ENCODE measurements around the gene COLEC12.

- TF ChIP-seq POLR2A (IDR thresholded peaks at IDR 0.05; ENCODE audit: borderline replicate concordance, extremely low read depth, insufficient read depth, insufficient read length) (no peak), CTCF (IDR thresholded peaks at IDR 0.05 in 2 of 3, conservative IDR thresholded peaks at IDR 0.05 in 1 of 3; ENCODE audit: borderline replicate concordance in 1 of 3, insufficient read depth in 1 of 3, low read depth in 2 of 3, low read length in 2 of 3) (no peak), POLR2AphosphoS5 (IDR thresholded peaks at IDR 0.05; ENCODE audit: low read depth, low read length) (no peak), JUND (IDR thresholded peaks at IDR 0.05) (no peak), EZH2 (IDR thresholded peaks at IDR 0.05) (no peak), FOSL1 (IDR thresholded peaks at IDR 0.05; ENCODE audit: low read depth) (no peak), ELF1 (IDR thresholded peaks at IDR 0.05; ENCODE audit: borderline replicate concordance, low read depth) (no peak), ZNF274 (IDR thresholded peaks at IDR 0.05; ENCODE audit: low read depth, low read length) (no peak), ATF3 (IDR thresholded peaks at IDR 0.05) (no peak), MAX (IDR thresholded peaks at IDR 0.05) (no peak), RAD21 (IDR thresholded peaks at IDR 0.05; ENCODE audit: low read depth) (no peak), REST (IDR thresholded peaks at IDR 0.05; ENCODE audit: low read depth) (no peak)
These were observed 169.2 kb downstream of the COLEC12 start for GRCh38 chr18:331221-331821.

Measured in HCT116 (cell line).